AG09319 (cell line): Measurements from ENCODE around the gene GADD45GIP1.
"Not testable (repeated sequence)": the region's sequence is repeated elsewhere in the genome, so short reads cannot be mapped to it uniquely, and the experiment has no call there.

Experiments
- DNase-seq: peaks from one replicate; pipeline ENCODE4 v3.0.0-alpha.2; 2010; ENCODE audit warnings: low read depth; ENCODE audit errors: extremely low read depth
- TF ChIP-seq, protein P1 (sequence below): IDR thresholded peaks from 2 replicates; pipeline ENCODE4 v1.5.1; 2011; ENCODE audit warnings: low read depth, mild to moderate bottlenecking, inconsistent platforms, low read length, moderate library complexity

Gene GADD45GIP1

DNA sequence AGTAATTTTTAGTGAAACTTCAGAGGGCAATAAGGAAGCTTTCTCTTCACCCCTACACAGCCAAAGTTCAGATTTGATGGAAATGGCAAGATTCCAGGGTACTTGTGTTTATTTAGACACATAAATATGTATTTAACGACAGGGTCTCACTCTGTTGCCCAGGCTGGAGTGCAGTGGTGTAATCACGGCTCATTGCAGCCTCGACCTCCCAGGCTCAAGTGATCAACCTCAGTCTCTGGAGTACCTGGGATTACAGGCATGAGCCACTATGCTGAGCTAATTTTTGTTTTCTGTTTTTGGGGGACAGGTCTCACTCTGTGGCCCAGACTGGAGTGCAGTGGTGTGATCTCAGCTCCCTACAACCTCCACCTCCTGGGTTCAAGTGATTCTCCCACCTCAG, 36.0 kb downstream of the GADD45GIP1 start:
- TF ChIP-seq, protein P1, sequence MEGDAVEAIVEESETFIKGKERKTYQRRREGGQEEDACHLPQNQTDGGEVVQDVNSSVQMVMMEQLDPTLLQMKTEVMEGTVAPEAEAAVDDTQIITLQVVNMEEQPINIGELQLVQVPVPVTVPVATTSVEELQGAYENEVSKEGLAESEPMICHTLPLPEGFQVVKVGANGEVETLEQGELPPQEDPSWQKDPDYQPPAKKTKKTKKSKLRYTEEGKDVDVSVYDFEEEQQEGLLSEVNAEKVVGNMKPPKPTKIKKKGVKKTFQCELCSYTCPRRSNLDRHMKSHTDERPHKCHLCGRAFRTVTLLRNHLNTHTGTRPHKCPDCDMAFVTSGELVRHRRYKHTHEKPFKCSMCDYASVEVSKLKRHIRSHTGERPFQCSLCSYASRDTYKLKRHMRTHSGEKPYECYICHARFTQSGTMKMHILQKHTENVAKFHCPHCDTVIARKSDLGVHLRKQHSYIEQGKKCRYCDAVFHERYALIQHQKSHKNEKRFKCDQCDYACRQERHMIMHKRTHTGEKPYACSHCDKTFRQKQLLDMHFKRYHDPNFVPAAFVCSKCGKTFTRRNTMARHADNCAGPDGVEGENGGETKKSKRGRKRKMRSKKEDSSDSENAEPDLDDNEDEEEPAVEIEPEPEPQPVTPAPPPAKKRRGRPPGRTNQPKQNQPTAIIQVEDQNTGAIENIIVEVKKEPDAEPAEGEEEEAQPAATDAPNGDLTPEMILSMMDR, result no peak
- DNase-seq, result no peak

- DNase-seq, result no peak
- TF ChIP-seq, protein P1, result no peak
These were observed 38.8 kb downstream of the GADD45GIP1 start for GRCh38 chr19:12918253-12918652.

DNA sequence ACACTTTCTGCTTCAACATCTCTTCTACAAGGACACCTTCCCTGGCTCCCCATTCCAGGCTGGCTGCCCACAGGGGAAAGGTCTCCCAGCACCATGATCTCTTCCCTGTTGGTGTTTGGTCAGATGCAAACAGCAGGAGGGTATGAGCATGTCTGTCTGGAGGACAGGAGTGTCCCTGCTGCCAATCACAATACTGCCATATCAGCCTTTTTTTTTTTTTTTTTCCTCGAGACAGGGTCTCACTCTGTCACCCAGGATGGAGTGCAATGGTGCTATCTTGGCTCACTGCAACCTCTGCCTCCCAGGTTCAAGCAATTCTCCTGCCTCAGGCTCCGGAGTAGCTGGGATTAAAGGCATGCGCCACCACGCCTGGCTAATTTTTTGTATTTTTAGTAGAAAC, 41.2 kb downstream of the GADD45GIP1 start:
- not testable (repeated sequence) for DNase-seq

GRCh38 chr19:12913851-12914690, 43.0 kb downstream of the GADD45GIP1 start:
- TF ChIP-seq, protein P1, result no peak

GRCh38 chr19:12913011-12913561, 43.9 kb downstream of the GADD45GIP1 start:
- DNase-seq, result no peak
- TF ChIP-seq, protein P1, result no peak

More at GRCh38 chr19:12913851-12914690, 43.0 kb downstream of the GADD45GIP1 start:
- DNase-seq, result no peak

- DNase-seq, result no peak
- TF ChIP-seq, protein P1, result no peak
These were observed 44.5 kb downstream of the GADD45GIP1 start for GRCh38 chr19:12912571-12912970.

GRCh38 chr19:12907166-12907565, 49.9 kb downstream of the GADD45GIP1 start:
- DNase-seq, result no peak
- TF ChIP-seq, protein P1, result no peak
